HG03066 (cell line): Measurements from ENCODE around the gene TBX18.

Source experiments
- ATAC-seq: cut with Tn5 transposase; IDR thresholded peaks from one replicate; pipeline ENCODE4 v1.9.1; 2021; ENCODE audit warnings: low read depth; ENCODE audit not compliant: unreplicated experiment

TBX18 gene

DNA sequence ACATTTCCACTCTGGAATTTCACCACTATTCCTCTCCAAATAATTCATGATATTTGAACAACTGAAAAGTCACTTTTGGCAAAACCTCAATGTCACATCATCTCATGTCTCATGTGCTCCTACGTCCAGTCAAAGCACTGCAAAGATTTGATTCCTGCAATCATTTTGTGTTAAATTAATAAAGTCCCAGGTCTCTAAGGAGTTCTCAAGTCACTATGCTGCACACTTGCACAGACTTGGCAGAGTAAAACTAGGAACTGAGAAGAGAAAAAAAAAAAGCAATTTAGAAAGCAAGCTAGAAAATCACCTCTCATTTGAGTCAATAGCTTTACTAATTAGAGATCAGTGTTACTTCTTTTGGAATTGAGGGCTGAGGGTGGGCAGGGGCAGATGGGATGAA, 11.2 kb downstream of the TBX18 start:
- ATAC-seq = no peak

DNA sequence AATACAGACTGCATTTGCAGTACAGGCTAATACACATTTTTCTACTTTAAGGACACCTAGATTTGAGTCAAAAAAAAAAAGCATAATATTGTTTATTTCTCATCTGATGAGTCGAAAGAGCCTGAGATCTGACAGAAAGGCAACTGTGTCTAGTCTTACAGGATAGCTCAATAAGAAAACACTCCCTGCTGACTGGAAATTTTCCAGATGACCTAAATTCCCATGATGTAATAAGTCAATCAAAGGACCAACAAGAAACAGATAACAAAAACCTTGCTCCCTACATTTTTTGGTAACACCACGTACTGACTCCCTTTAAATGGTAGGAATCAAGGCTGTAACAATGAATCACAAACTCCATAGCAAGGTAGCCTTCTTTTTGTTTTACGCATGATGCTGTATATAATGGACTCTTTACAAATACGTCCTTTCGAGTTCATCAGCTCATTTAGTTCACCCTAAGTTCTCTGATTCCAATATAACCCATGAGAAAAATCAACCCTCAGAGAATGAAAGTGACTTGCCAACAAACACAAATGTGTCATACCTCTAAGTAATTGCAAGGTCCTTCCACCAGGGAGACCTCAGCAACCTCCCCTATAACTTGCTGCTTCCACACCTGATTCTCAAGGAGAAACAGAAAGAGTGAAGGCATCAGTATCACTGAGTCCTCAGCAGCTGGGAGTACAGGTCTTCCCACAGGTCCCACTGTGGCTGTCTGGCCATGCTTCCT, 12.1 kb downstream of the TBX18 start:
- no peak for ATAC-seq

DNA sequence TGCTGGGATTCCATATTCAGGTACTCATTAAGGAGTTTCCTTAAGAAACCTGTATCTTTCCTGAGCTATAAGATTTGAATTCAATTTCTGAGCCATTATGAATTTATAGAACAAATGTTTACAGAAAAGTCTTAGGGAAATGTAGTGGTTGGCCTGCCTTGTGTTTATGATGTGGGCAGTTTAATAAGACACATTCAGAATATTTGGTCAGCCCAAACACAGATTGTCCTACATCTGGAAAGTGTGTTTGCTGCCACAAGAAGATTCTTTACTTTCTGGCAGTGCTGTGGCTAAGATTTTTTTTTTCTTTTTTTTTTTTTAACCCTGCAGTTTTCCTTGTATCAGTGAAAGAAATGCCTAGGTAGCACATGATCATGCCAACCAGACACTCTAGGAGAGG, 15.2 kb downstream of the TBX18 start:
- ATAC-seq = no peak

DNA sequence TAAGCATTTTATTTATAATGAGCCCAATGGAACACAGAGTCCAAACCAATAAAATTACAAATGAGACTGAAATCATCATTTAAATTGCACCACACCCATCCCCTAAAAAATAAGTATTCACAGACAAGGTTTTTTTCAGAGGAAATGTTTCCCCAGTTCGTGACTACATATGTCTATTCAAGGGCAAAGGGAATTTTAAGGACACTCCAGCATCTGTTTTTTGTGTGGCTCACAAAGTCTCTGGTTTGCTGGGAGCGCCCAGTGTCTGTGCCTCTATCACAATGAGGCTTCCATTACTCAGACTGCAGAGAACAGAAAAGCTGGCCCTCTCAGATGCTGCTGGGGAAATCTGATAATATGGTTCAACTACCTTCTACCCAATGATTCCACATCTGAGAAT, 16.0 kb downstream of the TBX18 start:
- no peak for ATAC-seq

DNA sequence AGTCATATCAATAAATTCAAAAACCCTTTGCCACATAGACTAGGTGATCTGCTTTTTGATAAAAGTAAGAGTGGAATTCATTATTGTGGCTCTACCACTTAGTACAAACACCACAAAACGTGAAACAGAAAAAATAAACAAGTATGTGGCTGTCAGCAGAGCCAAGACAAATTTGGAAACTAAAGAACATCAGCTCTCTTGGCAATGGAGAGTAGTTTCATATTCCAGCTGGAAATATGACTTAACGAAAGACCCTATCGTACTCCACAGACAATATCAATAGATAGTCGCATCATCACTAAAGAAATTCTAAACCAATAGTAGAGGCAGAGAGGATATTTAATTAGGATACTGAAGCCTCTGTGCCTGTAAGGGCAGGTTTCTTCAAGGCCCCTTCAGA, 20.8 kb downstream of the TBX18 start:
- ATAC-seq = no peak

DNA sequence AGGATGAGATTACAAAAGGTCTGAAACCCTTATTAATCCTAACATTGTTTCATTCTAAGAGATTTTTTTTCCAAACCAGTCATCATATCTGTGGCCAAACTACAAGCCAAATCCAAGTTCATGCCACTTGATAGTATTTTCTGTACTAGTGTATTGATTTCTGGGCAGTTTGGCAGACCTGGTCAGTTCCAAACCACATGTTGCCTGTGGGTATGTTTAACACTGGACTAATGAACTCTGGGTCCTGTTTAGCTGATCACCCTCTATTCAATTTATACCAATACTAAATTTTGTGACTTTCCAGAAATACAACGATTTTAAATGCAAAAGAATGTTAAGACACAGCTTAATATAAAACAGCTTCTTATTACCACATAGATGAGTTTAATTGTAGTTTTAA, 24.0 kb downstream of the TBX18 start:
- no peak for ATAC-seq

DNA sequence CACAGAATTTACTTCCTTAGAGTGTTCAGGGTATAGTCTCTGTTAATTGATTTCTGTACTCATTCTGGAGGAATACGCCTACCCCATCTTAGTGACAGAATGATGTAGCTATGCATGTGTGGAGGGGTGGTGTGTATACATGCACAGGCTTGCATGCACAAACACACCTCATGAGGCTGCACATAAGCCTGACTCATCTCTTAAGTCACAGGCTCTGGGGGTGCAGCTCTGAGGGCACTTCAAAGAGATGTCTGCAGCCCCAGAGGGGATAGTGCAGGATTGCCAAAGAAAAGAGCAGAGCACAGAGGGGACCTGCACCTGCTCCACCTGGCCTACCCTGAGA, 24.6 kb downstream of the TBX18 start:
- no peak for ATAC-seq

DNA sequence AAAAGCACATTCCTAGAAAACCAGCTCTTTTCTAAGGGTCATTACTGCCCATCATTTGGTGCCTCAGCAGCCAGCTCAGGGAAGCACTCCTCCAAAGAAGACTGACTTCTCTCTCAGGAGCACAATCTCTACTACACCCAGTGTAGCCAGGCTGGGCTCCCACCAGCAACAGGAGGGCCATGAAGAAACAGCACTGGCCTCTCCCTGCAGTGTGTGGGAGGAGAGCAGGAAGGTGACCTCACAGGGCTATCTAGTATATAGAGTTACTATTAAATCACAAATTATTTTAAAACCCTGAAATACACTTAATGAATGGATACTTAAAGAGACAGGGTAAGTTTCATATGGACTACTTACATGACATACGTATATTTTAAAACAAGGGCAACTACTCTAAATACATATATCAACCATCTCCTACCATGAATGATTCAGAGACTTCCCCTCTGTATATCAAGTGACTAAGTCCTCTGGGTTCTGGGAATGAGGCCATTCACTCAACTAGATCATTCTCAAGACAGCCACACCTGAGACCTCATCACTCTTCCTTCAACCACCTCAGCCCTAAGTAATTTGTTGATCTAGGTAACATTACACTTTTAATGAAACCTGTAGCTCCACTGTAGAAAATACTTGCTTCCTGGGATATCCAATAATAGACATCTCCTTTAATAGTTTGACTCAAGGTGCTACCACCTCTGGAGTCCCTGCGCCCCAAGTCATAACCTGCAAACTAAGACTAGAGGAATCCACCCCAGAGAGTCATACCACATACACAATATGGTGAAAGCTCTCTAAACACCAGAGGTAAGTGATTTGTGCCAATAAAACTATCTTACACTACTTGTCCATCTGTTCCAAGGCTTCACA, 25.2 kb downstream of the TBX18 start:
- no peak for ATAC-seq

DNA sequence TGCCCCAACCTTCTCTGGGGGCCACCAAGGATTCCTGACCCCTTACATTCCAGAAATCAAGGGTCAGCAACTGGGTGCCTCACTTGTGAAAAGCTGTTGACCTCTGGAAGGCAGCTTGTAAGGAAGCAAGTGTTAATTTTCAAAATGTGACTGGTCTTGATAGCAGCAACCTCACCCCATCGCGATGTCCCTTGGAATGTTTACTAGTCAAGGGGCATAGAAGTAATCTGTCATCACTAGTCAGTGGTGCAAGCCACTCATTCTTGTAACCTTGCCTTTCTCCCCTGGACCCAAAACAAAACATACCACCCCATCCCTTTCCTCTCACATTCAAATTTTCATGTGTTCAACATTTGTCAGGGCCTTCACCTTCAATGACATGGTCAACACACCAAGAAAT, 30.5 kb downstream of the TBX18 start:
- no peak for ATAC-seq

DNA sequence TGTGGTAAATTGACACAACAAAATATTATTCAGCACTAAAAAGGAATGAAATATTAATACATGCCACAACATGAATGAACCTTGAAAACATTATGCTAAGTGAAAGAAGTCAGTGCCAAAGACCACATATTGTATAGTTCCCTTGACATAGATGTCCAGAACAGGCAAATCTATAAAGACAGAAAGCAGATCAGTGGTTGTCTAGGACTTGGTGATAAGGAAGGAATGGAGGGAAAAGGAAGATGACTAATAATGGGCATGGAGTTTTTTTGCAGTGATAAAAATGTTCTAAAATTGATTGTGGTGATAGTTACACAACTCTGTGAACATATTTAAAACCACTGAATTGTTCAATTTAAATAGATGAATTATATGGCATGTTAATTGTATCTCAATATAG, 32.5 kb downstream of the TBX18 start:
- ATAC-seq = no peak

DNA sequence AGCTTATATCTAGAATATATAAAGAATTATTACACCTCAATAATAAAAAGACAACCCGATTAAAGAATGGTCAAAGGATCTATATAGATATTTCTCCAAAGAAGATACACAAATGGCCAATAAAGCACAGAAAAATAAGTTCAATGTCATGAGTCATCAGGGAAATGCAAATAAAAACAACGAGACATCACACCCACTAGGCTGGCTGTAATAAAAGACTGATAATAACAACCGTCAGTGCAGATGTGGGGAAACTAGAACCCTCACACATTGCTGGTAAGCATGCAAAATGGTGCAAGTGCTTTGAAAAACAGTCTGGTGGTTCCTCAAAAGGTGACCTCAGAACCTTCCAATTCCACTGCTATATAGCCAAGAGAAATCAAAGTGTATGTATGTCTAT, 33.0 kb downstream of the TBX18 start:
- ATAC-seq = no peak

DNA sequence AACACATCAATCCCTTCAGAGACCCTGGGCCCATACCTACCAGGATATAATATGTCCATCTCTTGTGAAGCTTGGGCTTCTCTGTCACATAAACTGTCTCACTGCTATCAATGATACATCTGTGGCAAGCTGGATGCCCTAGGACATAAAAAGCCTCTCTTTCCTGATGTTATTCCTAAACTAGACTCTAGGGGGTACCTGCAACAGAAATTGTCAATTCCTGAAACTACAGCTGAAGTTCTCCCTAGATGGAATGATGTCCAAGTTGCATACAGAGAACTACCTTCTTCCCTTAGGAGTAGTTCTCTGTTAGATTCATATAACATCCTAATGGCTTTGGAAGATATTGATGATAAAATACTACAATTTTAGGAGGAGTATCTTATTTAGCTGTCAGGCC, 35.8 kb downstream of the TBX18 start:
- ATAC-seq = no peak

DNA sequence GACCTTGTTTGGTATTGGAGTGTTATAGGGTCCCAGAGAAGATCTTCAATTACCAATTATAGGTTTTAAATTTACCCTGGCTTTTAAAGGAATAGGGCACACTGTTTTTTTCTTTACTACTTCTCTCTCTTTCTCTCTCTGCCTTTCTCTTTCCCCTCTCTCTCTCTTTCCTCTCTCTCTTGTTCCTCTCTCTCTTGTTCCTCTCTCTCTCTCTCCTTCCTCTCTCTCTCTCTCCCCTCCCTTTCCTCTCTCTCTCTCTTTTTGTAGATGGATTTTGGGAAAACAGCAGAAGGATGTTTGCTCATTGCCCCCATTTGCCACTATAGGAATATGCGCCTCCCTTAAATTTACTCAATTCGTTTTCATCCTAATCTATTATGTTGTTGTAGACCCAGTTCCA, 45.2 kb downstream of the TBX18 start:
- ATAC-seq = no peak

DNA sequence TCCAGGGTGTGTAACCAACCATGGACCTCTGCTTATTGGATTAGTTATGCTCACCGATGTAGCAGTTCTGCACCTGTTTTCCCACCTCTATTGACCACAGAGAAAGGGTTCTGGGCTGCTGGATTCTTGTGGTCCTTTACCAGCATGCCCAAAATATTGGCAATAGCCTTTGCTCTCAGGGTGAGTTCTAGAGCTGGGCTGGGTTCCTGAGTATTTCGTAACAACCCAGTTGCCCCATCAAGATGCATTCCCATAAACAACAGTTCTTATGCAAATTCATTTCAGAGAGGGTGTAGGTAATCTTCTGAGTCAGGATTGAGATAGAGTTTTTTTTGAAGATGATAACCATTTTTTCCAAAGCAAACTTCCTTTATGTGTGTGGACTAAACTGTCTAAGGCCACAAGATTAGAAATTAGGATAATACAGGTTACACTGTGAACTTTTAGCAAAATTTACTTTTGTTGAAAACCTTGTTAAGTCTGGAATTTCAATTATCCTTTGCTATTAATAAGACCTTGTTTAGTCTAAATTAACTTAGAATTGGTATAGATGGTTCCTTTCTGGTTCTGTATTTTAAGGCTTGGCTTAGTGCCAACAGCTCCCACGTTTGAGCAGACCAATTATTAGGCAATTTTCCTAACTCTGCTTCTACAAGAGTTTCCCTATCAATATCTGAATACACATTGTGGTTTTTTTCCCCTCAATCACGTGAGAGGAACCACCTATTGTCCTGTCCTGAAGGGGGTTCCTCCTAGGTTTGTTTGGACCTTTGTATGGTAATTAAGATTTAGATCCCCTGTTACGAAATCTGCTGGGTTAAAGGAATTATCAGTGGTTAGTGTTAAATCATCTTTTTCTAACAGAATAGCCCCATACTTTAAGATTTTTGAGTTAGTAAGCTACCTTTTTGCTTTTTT, 46.1 kb downstream of the TBX18 start:
- no peak for ATAC-seq

DNA sequence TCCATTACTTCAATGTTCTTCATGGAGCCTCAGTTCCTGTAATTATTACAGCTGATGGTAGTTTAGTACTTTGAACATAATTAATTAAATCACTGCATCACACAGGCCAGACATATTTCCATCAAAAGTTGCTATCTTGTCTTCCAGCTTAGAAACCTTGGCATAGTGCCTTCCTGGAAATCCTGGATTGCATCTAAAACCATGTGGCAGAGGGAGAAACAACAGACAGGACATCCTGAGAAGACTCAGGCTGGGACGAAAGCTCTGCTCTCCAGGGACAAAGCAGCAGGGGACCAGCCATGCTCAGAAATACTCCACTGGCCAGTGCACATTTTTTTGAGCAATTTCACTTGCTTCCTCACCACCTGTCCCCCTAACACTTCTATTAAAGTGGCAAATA, 55.3 kb downstream of the TBX18 start:
- no peak for ATAC-seq

DNA sequence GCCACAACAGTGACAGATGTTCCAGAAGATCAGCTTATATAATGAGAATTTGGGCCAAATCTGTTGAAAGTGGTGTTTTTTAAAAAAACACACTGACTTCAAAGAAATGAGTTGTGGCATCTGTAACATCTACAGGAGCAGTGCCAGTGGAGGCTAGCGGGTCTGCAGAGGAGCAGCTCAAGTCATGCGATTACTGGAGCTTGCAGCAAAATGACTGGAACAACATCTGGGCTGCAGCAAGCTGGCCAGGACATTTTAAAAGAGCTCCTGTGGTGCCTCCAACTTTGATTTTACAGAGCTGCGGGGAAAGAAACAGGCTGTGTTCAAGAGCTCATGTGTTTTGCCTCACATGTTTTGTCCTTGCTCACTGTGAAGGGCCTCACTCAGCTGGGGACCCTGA, 57.2 kb downstream of the TBX18 start:
- ATAC-seq = no peak

DNA sequence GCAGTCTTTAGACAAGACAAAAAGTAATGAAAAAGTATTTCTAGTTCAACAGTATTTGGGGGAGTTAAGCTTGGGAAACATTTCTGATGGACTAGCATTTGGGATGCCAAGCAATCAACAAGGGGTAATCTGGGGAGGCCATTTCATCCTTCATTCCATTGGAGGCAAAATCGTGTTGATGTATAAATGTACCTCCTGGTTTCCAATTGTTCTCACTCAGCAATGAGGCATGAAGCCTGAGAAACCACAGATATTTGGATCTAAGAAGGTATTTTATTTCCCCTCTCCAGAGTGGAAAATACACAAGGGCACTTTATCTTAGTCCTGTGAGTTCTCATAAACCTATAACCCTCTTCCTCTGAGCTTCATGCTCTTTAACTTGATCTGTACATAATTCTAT, 68.2 kb downstream of the TBX18 start:
- no peak for ATAC-seq

DNA sequence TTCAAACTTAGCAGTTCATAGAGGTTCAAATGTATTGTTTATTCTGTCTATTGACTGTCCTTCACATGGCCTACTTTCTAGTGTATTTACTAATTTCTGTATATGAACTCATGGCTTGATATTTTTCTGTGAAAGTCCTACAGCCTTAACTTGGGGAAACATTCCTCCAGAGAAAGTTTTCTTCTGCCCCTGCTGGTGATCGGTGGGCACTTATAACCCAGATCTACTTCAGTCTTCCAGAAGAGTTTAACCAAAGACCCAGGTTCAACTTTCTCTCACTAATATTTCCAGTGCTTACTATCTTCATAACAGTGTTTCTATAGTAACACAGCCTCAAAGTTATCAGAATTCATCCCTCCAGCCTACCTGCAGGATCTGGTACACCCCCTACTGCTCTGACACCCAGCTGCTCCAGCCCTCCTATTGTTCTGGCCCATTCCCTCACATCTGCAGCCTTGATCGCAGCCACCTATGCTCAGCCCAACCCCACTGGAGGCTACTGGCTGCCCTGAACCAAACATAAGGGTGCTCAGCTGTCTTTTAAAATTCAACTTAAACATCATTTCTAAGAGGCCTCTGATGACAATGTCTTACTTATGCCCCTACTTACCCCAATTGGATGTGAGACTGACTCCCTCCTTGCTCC, 72.3 kb downstream of the TBX18 start:
- no peak for ATAC-seq

DNA sequence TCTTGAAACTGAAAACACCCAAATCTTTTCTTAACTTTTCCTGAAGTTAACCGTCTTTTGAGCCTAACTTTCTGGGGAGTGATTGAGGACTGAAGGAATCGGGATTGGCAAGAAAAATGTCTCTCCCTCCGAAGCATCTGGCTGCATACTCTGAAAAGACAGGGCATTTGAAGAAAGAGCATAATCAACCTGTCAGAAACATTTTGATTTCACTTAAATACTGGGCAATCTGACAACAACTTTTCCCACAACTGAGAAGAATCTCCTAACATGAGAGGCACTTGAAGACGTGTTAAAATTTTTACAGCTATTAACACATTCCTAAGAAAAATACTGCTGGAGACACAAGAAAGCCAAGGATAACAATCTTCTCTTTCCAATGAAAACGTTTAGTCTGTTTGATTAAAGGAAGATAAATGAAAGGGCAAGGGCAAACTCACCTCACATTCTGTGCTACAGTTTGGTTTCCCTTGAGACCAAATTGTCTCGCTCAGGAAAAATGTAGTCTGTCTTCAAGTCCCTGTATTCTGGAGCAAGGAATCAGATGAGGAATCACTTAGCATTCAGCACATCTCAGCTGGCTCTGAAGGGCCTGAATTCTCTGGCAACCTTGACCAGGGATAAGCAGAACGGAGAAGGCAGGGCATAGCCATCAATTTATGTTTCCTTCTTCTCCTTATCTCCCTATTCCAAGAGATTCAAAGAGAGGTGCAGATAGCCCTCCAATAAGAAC, 76.1 kb downstream of the TBX18 start:
- ATAC-seq = no peak

DNA sequence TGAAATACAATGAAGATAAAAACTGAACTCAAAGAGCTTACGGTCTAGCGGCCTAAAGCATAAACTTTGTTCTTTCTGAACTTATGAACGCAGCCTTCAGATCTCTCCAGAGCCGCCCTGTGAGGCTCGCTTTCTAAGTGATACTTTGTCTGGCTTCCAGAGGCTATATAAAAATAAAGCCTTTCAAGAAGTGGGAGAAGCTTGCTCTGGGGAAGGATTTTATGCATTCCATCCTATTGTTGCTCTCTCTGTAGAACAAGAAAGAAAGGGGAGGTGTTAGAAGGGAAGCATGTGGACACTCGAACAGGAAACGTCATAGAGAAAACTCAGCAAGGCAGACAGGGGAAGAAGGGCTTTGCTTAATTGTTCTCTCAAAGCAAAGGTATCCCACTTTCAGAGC, 77.0 kb downstream of the TBX18 start:
- no peak for ATAC-seq
